ENCODE data around the gene ZNF37A.
"Not testable (repeated sequence)": the region's sequence is repeated elsewhere in the genome, so short reads cannot be mapped to it uniquely, and the experiment has no call there.

ZNF37A gene

GRCh38 chr10:38094158-38094926 is at the start of gene ZNF37A:
ZNF37A (plus strand) TSS chr10:38094337; CDS start chr10:38096618, 2,281 bp downstream.
- H3K9me3 ChIP-seq (ENCODE audit: control insufficient read depth, insufficient read depth, low read length), result no peaks in the 10 kb centered on the region; the same call in 1 of the 2 replicates
- no peaks in the 10 kb centered on the region for H3K36me3 ChIP-seq (ENCODE audit: insufficient read depth, low read length)
- H3K9ac ChIP-seq (ENCODE audit: low read depth, low read length), result peak within 1 kb of the TSS; percentile 64
- H3K4me1 ChIP-seq (ENCODE audit: insufficient read depth, low read length), result no peaks in the 10 kb centered on the region; the same call in none of the 2 replicates

- Histone ChIP-seq H3K9me3 (ENCODE audit: control insufficient read depth, insufficient read depth, low read length) (peaks cover 4% of the 10 kb centered on the region; the same call in 1 of the 2 replicates), H3K9ac (ENCODE audit: low read depth, low read length) (no peak overlapping the region), H3K36me3 (ENCODE audit: insufficient read depth, low read length) (peaks cover 5% of the 10 kb centered on the region; the same call in 1 of the 2 replicates), H3K4me1 (ENCODE audit: insufficient read depth, low read length) (no peaks in the 10 kb centered on the region)
Measured at GRCh38 chr10:38045129-38045528, 49.0 kb upstream of the ZNF37A start.

DNA sequence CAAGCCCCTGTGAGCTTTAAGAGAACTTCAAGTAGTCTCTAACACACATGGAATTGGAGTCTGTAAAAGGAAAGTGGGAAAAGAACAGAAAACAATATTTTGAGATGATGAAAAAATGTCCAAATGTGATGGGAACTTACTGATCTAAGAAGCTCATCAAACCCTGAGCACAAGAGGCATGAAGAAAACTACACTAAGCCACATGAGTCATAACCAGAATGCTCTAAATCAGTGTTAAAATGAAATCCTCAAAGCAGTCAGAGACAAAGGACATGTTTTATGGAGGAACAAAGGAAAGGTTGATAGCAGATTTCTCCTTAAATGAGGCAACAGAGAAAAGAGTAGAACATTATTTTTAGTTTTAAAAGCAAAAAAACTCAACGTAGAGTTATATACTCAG is 46.5 kb upstream of the ZNF37A start:
- no peak overlapping the region for H3K9ac ChIP-seq (ENCODE audit: low read depth, low read length)
- H3K4me1 ChIP-seq (ENCODE audit: insufficient read depth, low read length), result no peaks in the 10 kb centered on the region
- H3K36me3 ChIP-seq (ENCODE audit: insufficient read depth, low read length), result peaks cover 5% of the 10 kb centered on the region; the same call in 1 of the 2 replicates
- peaks cover 11% of the 10 kb centered on the region; the same call in 1 of the 2 replicates for H3K9me3 ChIP-seq (ENCODE audit: control insufficient read depth, insufficient read depth, low read length)

- no peaks in the 10 kb centered on the region for H3K4me1 ChIP-seq (ENCODE audit: insufficient read depth, low read length)
- no peak overlapping the region for H3K9ac ChIP-seq (ENCODE audit: low read depth, low read length)
- H3K36me3 ChIP-seq (ENCODE audit: insufficient read depth, low read length), result peaks cover 12% of the 10 kb centered on the region; the same call in 1 of the 2 replicates
- peaks cover 32% of the 10 kb centered on the region for H3K9me3 ChIP-seq (ENCODE audit: control insufficient read depth, insufficient read depth, low read length)
Measured at GRCh38 chr10:38050212-38050611, 43.9 kb upstream of the ZNF37A start.

- H3K36me3 ChIP-seq (ENCODE audit: insufficient read depth, low read length), result peaks cover 17% of the 10 kb centered on the region; the same call in 1 of the 2 replicates
- H3K9me3 ChIP-seq (ENCODE audit: control insufficient read depth, insufficient read depth, low read length), result peaks cover 46% of the 10 kb centered on the region
- no peak overlapping the region for H3K9ac ChIP-seq (ENCODE audit: low read depth, low read length)
- no peaks in the 10 kb centered on the region for H3K4me1 ChIP-seq (ENCODE audit: insufficient read depth, low read length)
Measured at GRCh38 chr10:38054361-38054797, 39.8 kb upstream of the ZNF37A start.

DNA sequence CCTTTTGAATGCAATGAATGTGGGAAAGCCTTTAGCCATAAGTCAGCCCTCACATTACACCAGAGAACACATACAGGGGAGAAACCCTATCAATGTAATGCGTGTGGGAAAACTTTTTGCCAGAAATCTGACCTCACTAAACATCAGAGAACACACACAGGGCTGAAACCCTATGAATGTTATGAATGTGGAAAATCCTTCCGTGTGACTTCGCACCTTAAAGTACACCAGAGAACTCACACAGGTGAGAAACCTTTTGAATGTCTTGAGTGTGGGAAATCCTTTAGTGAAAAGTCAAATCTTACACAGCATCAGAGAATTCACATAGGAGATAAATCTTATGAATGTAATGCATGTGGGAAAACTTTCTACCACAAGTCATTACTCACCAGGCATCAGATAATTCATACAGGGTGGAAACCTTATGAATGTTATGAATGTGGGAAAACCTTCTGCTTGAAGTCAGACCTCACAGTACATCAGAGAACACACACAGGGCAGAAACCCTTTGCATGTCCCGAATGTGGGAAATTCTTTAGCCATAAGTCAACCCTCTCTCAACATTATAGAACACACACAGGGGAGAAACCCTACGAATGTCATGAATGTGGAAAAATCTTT is 38.8 kb upstream of the ZNF37A start:
- Histone ChIP-seq H3K36me3 (ENCODE audit: insufficient read depth, low read length) (peaks cover 18% of the 10 kb centered on the region; the same call in 1 of the 2 replicates), H3K9me3 (ENCODE audit: control insufficient read depth, insufficient read depth, low read length) (peaks cover 43% of the 10 kb centered on the region)
- not testable (repeated sequence) for H3K4me1 ChIP-seq (ENCODE audit: insufficient read depth, low read length); H3K9ac ChIP-seq (ENCODE audit: low read depth, low read length)

DNA sequence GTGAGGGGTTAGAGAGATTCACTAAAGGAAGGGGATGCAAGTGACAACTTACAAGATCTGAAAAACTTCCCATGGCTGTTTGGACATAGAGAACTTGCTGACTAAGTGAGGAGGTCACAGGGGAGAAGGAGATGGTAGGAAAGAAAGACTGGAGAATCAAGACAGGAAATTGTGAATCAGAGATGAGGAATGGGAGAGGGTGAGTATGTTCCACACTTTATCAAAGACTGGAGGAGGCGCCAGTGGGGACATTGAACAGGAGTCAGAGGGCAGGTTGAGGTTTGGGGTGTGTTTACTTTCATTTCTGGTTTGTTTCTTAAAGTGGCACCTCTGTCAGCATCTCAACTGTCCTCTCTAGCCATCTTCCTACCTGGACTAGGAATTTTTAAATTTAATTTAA is 24.5 kb upstream of the ZNF37A start:
- H3K9ac ChIP-seq (ENCODE audit: low read depth, low read length); H3K36me3 ChIP-seq (ENCODE audit: insufficient read depth, low read length); H3K4me1 ChIP-seq (ENCODE audit: insufficient read depth, low read length); H3K9me3 ChIP-seq (ENCODE audit: control insufficient read depth, insufficient read depth, low read length): not testable (repeated sequence)

DNA sequence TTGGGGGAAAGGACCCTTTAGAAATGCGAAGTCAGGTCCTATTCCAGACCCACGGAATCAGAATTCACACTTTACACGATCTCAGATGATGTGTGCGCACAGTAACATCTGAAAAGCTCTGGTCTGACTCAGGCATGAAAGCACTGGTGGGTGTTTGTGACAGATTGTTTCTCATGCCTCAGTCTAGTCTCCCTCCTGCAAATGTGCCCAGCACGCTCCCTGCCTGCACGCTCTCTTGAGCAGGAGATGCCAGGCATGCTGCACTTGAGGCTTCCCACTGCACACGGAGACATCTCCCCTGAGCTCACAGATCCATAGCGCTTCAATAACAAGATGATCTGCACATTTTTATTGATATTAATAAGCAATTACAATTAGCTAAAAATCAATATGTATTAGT is 23.6 kb upstream of the ZNF37A start:
- H3K9me3 ChIP-seq (ENCODE audit: control insufficient read depth, insufficient read depth, low read length), result no peaks in the 10 kb centered on the region
- no peak overlapping the region for H3K9ac ChIP-seq (ENCODE audit: low read depth, low read length)
- H3K36me3 ChIP-seq (ENCODE audit: insufficient read depth, low read length), result no peaks in the 10 kb centered on the region
- H3K4me1 ChIP-seq (ENCODE audit: insufficient read depth, low read length), result no peaks in the 10 kb centered on the region

DNA sequence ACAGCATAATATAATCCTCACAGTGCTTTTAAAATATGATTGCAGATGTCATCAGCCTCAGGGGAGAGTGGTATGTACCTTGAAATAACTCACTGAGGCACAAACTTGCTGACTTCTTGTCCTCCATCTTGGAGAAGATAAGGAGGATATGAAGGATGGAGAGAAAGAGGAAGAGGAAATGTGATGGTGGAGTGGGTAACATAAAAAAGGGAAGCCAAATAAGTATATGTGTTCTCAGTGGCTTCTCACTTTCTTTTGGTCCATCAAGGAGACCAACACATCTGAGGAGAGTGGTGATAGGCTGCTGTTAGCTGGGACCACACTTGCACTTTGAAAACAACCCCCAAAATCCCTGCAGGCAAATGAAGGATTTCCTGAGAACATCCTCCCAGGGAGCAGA is 21.6 kb upstream of the ZNF37A start:
- no peaks in the 10 kb centered on the region for H3K4me1 ChIP-seq (ENCODE audit: insufficient read depth, low read length)
- H3K9me3 ChIP-seq (ENCODE audit: control insufficient read depth, insufficient read depth, low read length), result no peaks in the 10 kb centered on the region
- no peaks in the 10 kb centered on the region for H3K36me3 ChIP-seq (ENCODE audit: insufficient read depth, low read length)
- H3K9ac ChIP-seq (ENCODE audit: low read depth, low read length), result no peak overlapping the region

DNA sequence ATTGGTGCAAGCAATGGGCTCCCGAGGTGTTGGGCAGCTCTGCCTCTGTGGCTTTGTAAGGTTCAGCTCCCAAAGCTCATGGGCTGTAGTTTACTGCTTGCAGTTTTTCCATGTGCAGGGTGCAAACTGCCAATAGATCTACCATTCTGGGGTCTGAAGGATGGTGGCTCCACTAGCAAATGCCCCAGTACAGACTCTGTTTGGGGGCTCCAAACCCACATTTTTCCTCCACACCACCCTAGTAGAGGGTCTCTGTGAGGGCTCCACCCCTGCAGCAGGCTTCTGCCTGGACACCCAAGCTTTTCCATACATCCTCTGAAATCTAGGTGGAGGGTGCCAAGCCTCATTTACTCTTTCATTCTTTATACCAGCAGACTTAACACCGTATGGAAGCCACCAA is 17.4 kb upstream of the ZNF37A start:
- no peaks in the 10 kb centered on the region for H3K4me1 ChIP-seq (ENCODE audit: insufficient read depth, low read length)
- H3K9ac ChIP-seq (ENCODE audit: low read depth, low read length), result no peak overlapping the region
- no peaks in the 10 kb centered on the region for H3K9me3 ChIP-seq (ENCODE audit: control insufficient read depth, insufficient read depth, low read length)
- H3K36me3 ChIP-seq (ENCODE audit: insufficient read depth, low read length), result no peaks in the 10 kb centered on the region

- not testable (repeated sequence) for H3K9ac ChIP-seq (ENCODE audit: low read depth, low read length); H3K36me3 ChIP-seq (ENCODE audit: insufficient read depth, low read length); H3K9me3 ChIP-seq (ENCODE audit: control insufficient read depth, insufficient read depth, low read length); H3K4me1 ChIP-seq (ENCODE audit: insufficient read depth, low read length)
Measured at GRCh38 chr10:38093318-38093717, 819 bp upstream of the ZNF37A start.

GRCh38 chr10:38093816-38094157 is 350 bp upstream of the ZNF37A start:
- Histone ChIP-seq H3K9ac (ENCODE audit: low read depth, low read length) (peak overlapping the region; percentile 64; the same call in 1 of the 2 replicates), H3K36me3 (ENCODE audit: insufficient read depth, low read length) (no peaks in the 10 kb centered on the region), H3K9me3 (ENCODE audit: control insufficient read depth, insufficient read depth, low read length) (no peaks in the 10 kb centered on the region; the same call in 1 of the 2 replicates), H3K4me1 (ENCODE audit: insufficient read depth, low read length) (no peaks in the 10 kb centered on the region; the same call in 1 of the 2 replicates)

GRCh38 chr10:38094927-38095574 is 914 bp downstream of the ZNF37A start:
- no peaks in the 10 kb centered on the region for H3K36me3 ChIP-seq (ENCODE audit: insufficient read depth, low read length)
- H3K9ac ChIP-seq (ENCODE audit: low read depth, low read length), result peak overlapping the region; percentile 64; the same call in 1 of the 2 replicates
- no peaks in the 10 kb centered on the region; the same call in 1 of the 2 replicates for H3K9me3 ChIP-seq (ENCODE audit: control insufficient read depth, insufficient read depth, low read length)
- H3K4me1 ChIP-seq (ENCODE audit: insufficient read depth, low read length), result no peaks in the 10 kb centered on the region; the same call in none of the 2 replicates

DNA sequence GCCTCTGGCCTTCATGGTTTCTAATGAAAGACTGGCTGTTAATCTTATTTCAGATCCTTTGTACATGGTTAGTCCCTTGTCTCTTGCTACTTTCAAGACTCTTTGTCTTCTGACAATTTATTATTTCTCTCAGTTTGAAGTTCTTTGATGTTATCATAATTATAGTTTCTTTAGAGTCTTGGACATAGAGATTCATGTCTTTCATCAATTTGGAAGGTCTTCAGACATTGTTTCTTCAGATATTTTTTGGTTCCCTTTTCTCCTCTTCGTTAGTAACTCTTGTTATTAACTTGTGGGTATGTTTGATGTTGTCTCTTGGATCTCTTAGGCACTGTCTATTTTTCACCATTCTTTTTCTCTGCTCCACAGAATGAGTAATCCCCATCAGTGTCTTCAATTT is 8.7 kb downstream of the ZNF37A start:
- no peaks in the 10 kb centered on the region; the same call in 1 of the 2 replicates for H3K4me1 ChIP-seq (ENCODE audit: insufficient read depth, low read length)
- H3K9me3 ChIP-seq (ENCODE audit: control insufficient read depth, insufficient read depth, low read length), result peaks cover 9% of the 10 kb centered on the region
- H3K9ac ChIP-seq (ENCODE audit: low read depth, low read length), result no peak overlapping the region
- no peaks in the 10 kb centered on the region for H3K36me3 ChIP-seq (ENCODE audit: insufficient read depth, low read length)

Data from ES-I3 (cell line).